OCI-LY7 (cell line): ENCODE measurements around the gene CARD18. TPM values are rescaled to one million over a fixed set of nuclear protein-coding genes. Genes with fewer than 3 reads are reported as not detected.

Source experiments
- Bru-seq: library from RNA; stranded (reverse); fragments of 400-500 nt; gene quantifications from one replicate; lab custom pipeline; 2021; lab: Mats Ljungman, UMichigan
- BruChase-seq, 2 experiments: library from RNA; stranded (reverse); fragments of 400-500 nt; gene quantifications; one replicate each; lab custom pipeline; 2021; lab: Mats Ljungman, UMichigan
- BruUV-seq: library from RNA; stranded (reverse); fragments of 400-500 nt; replicated peaks from 2 replicates; lab custom pipeline; 2021; lab: Mats Ljungman, UMichigan
- CTCF ChIA-PET: fragments of 300-600 bp; sonication (Branson Sonifier 250); formaldehyde crosslinking; loops from one replicate; lab custom pipeline; 2022; ENCODE audit warnings: antibody characterized with exemption; ENCODE audit not compliant: unreplicated experiment; lab: Charles Lee
- POLR2A ChIA-PET: fragments of 300-600 bp; sonication (Branson Sonifier 250); formaldehyde crosslinking; loops from one replicate; lab custom pipeline; 2022; ENCODE audit warnings: antibody characterized with exemption; lab: Charles Lee
- DNase-seq: peaks from one replicate; pipeline ENCODE4 v3.0.0-alpha.2; 2015; ENCODE audit warnings: low spot score
- H2AFZ ChIP-seq: fragments of 200-600 bp; sonication (generic), shearing (Covaris generic); 2 replicates; pipeline ENCODE4 v1.6.1; 2014; ENCODE audit warnings: mild to moderate bottlenecking, antibody characterized with exemption, low read length, moderate library complexity
- H3K27ac ChIP-seq: fragments of 200-600 bp; sonication (generic); 2 replicates; pipeline ENCODE4 v1.5.1; 2014; ENCODE audit warnings: mixed run types, low read depth, mild to moderate bottlenecking, moderate library complexity, low read length, inconsistent platforms; ENCODE audit not compliant: poor library complexity, severe bottlenecking
- H3K36me3 ChIP-seq: fragments of 200-600 bp; sonication (generic); 2 replicates; pipeline ENCODE4 v1.6.1; 2014; ENCODE audit warnings: mild to moderate bottlenecking, antibody characterized with exemption, low read length, moderate library complexity, mixed read lengths; ENCODE audit not compliant: insufficient read depth
- H3K4me1 ChIP-seq: fragments of 200-600 bp; sonication (generic); 2 replicates; pipeline ENCODE4 v1.5.1; 2014; ENCODE audit warnings: mild to moderate bottlenecking, low read length; ENCODE audit not compliant: insufficient read depth, poor library complexity, severe bottlenecking
- H3K4me2 ChIP-seq: fragments of 200-600 bp; sonication (generic); 2 replicates; pipeline ENCODE4 v1.6.1; 2014; ENCODE audit warnings: mild to moderate bottlenecking, low read length
- H3K4me3 ChIP-seq: fragments of 200-600 bp; sonication (generic); 2 replicates; pipeline ENCODE4 v1.5.1; 2014; ENCODE audit warnings: mild to moderate bottlenecking, low read depth, low read length; ENCODE audit not compliant: poor library complexity, severe bottlenecking
- H3K79me2 ChIP-seq: fragments of 200-600 bp; sonication (generic); 2 replicates; pipeline ENCODE4 v1.6.1; 2016; ENCODE audit warnings: low read depth, mild to moderate bottlenecking, low read length, moderate library complexity, mixed read lengths; ENCODE audit not compliant: insufficient read depth
- H3K9me2 ChIP-seq: fragments of 200-600 bp; sonication (generic); 2 replicates; pipeline ENCODE4 v1.6.1; 2016; ENCODE audit warnings: mild to moderate bottlenecking, low read length, mixed read lengths; ENCODE audit not compliant: insufficient read depth
- H3K9me3 ChIP-seq: fragments of 200-600 bp; sonication (generic); 2 replicates; pipeline ENCODE4 v1.6.1; 2014; ENCODE audit warnings: mild to moderate bottlenecking, mixed run types, low read length, mixed read lengths
- H4K20me1 ChIP-seq: fragments of 200-600 bp; sonication (generic); 2 replicates; pipeline ENCODE4 v1.6.1; 2014; ENCODE audit warnings: mild to moderate bottlenecking, antibody characterized with exemption, low read length, moderate library complexity, mixed read lengths; ENCODE audit not compliant: insufficient read depth
- EZH2phosphoT487 ChIP-seq: fragments of 200-600 bp; sonication (generic); IDR thresholded peaks from 2 replicates; pipeline ENCODE4 v1.6.1; 2018; ENCODE audit warnings: low read depth, borderline replicate concordance, mild to moderate bottlenecking, mixed run types, antibody characterized with exemption, low read length, moderate library complexity, mixed read lengths
- intact Hi-C: fragments of 100-400 bp; cut with micrococcal nuclease; formaldehyde crosslinking; loops from one replicate; pipeline ENCODE4 v1.10.0; 2022; ENCODE audit not compliant: unreplicated experiment
- long read RNA-seq: library from polyadenylated mRNA; stranded (forward); transcript quantifications from one replicate; pipeline ENCODE4 v2.0.0, GENCODE V29; 2022
- total RNA-seq, 2 experiments: library from RNA; depleted of rRNA in 1 of 2; stranded (reverse); fragments of >200 nt in 1 of 2; shearing (Covaris generic) in 1 of 2; gene quantifications; 2 replicates each; pipeline ENCODE4 v1.2.3, GENCODE V29; 2014 to 2022
- TF ChIP-seq, protein P1 (sequence below): fragments of 200-600 bp; sonication (generic); conservative IDR thresholded peaks from 2 replicates; pipeline ENCODE4 v1.5.1; 2014; ENCODE audit warnings: mild to moderate bottlenecking, antibody characterized with exemption, low read length, moderate library complexity, mixed read lengths

CARD18 gene, protein sequence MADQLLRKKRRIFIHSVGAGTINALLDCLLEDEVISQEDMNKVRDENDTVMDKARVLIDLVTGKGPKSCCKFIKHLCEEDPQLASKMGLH
- total RNA-seq (2014; rRNA removed; shearing (Covaris generic)) (not detected in 2 replicates), total RNA-seq (2022) (not detected in 2 replicates), Bru-seq, nascent RNA (percentile 0 among the genes with signal in this experiment), BruChase-seq, experiment 1, labeled RNA remaining after a 6-hour chase (not detected), BruChase-seq, experiment 2, labeled RNA remaining after a 2-hour chase (not detected)
- long read RNA-seq = 0 reads

DNA sequence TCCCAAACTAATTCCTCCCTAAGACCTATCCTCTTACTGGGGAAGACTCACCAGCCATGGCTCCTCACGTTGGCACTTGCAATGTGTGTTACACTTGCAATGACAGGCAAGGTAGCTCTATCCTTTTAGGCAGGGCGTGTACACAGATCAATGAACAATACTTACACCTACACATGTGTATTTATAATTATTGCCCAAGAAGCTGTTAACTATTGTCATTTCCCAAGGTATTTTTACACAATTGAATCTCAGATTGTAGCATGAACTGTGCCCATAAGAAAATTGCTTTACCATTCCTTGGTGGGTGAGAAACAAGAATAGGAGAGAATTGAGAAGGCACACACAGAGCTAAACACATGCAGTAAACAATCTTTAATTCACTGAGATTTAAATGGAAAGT is at the start of gene CARD18:
Gene CARD18, minus strand, starts transcription at position 101 of the 400 bp plus-strand sequence. Its CDS starts 43 bp downstream, at position 58.
- ChIA-PET CTCF (no interaction called here), POLR2A (no interaction called here)
- no peaks in the 10 kb centered on the region for H3K9me3 ChIP-seq
- DNase-seq = no peak
- no peak within 1 kb of the TSS for H2AFZ ChIP-seq
- H3K4me2 ChIP-seq = no peak within 1 kb of the TSS
- no peaks in the 10 kb centered on the region for H3K9me2 ChIP-seq
- no peak within 1 kb of the TSS for H3K4me3 ChIP-seq
- no peak within 1 kb of the TSS for H3K27ac ChIP-seq
- no peaks in the 10 kb centered on the region for H3K79me2 ChIP-seq
- intact Hi-C loops = no loop called here
- H3K4me1 ChIP-seq = no peaks in the 10 kb centered on the region
- TF ChIP-seq, protein P1, sequence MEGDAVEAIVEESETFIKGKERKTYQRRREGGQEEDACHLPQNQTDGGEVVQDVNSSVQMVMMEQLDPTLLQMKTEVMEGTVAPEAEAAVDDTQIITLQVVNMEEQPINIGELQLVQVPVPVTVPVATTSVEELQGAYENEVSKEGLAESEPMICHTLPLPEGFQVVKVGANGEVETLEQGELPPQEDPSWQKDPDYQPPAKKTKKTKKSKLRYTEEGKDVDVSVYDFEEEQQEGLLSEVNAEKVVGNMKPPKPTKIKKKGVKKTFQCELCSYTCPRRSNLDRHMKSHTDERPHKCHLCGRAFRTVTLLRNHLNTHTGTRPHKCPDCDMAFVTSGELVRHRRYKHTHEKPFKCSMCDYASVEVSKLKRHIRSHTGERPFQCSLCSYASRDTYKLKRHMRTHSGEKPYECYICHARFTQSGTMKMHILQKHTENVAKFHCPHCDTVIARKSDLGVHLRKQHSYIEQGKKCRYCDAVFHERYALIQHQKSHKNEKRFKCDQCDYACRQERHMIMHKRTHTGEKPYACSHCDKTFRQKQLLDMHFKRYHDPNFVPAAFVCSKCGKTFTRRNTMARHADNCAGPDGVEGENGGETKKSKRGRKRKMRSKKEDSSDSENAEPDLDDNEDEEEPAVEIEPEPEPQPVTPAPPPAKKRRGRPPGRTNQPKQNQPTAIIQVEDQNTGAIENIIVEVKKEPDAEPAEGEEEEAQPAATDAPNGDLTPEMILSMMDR = no peak
- no peak for TF ChIP-seq EZH2phosphoT487
- no peaks in the 10 kb centered on the region for H3K36me3 ChIP-seq
- no peaks in the 10 kb centered on the region for H4K20me1 ChIP-seq
- BruUV-seq = no TSS peak

DNA sequence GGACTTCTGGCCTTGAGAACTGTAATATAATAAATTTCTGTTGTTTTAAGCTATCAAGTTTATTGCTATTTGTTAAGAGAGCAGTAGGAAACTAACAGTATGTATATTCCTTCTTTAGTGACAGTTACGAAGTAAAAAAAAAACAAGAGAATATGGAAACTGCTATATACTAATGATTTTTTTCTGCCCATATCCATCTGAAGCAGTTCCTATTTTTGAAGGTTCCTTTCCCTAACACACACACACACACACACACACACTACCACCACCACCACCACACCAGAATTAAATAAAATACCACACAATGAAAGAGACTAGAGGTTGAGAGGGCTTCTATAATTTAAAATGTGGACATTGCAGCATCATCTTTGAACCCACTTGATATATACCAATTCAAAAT is 44.4 kb upstream of the CARD18 start:
- no peak overlapping the region for H3K4me3 ChIP-seq
- H3K4me2 ChIP-seq = no peak overlapping the region
- H3K9me3 ChIP-seq = no peaks in the 10 kb centered on the region
- ChIA-PET POLR2A (no interaction called here), CTCF (no interaction called here)
- H2AFZ ChIP-seq = no peak overlapping the region
- no peaks in the 10 kb centered on the region for H3K4me1 ChIP-seq
- no peaks in the 10 kb centered on the region for H3K36me3 ChIP-seq
- H3K9me2 ChIP-seq = no peaks in the 10 kb centered on the region
- TF ChIP-seq, protein P1 = no peak
- no peak for TF ChIP-seq EZH2phosphoT487
- H3K79me2 ChIP-seq = no peaks in the 10 kb centered on the region
- H3K27ac ChIP-seq = no peak overlapping the region
- intact Hi-C loops = no loop called here
- no TSS peak for BruUV-seq
- DNase-seq = no peak
- H4K20me1 ChIP-seq = no peaks in the 10 kb centered on the region

DNA sequence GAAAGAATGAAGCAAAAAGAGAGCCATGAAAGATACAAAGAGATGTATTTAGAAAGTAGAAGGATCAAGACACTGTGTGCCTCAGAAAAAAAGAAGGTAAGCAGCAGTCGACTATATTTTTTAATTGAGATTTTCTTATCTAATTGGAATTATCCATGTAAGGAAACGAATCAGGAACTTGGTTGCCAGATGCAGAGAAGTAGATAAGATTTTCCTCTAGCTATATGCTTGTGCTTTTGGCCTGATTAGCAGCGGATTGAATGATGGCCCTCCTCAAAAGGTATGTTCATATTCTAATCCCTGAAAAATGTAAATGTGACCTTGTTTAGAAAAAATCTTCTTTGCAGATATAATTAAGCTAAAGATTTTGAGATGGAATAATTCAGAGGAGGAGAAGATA is 43.9 kb upstream of the CARD18 start:
- no TSS peak for BruUV-seq
- H3K4me2 ChIP-seq = no peak overlapping the region
- no peaks in the 10 kb centered on the region for H3K9me2 ChIP-seq
- no peaks in the 10 kb centered on the region for H3K36me3 ChIP-seq
- ChIA-PET POLR2A (no interaction called here), CTCF (no interaction called here)
- no peaks in the 10 kb centered on the region for H3K9me3 ChIP-seq
- no peaks in the 10 kb centered on the region for H4K20me1 ChIP-seq
- no peak overlapping the region for H3K4me3 ChIP-seq
- H3K79me2 ChIP-seq = no peaks in the 10 kb centered on the region
- intact Hi-C loops = no loop called here
- H2AFZ ChIP-seq = no peak overlapping the region
- DNase-seq = no peak
- no peak overlapping the region for H3K27ac ChIP-seq
- H3K4me1 ChIP-seq = no peaks in the 10 kb centered on the region
- no peak for TF ChIP-seq EZH2phosphoT487
- TF ChIP-seq, protein P1 = no peak
